NCI-H146 (cell line): ENCODE results near the gene DDC.

ENCODE experiments used
- DNase-seq: peaks from one replicate; lab custom pipeline; 2025; lab: John Stamatoyannopoulos, UW

DDC gene, protein sequence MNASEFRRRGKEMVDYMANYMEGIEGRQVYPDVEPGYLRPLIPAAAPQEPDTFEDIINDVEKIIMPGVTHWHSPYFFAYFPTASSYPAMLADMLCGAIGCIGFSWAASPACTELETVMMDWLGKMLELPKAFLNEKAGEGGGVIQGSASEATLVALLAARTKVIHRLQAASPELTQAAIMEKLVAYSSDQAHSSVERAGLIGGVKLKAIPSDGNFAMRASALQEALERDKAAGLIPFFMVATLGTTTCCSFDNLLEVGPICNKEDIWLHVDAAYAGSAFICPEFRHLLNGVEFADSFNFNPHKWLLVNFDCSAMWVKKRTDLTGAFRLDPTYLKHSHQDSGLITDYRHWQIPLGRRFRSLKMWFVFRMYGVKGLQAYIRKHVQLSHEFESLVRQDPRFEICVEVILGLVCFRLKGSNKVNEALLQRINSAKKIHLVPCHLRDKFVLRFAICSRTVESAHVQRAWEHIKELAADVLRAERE

DNA sequence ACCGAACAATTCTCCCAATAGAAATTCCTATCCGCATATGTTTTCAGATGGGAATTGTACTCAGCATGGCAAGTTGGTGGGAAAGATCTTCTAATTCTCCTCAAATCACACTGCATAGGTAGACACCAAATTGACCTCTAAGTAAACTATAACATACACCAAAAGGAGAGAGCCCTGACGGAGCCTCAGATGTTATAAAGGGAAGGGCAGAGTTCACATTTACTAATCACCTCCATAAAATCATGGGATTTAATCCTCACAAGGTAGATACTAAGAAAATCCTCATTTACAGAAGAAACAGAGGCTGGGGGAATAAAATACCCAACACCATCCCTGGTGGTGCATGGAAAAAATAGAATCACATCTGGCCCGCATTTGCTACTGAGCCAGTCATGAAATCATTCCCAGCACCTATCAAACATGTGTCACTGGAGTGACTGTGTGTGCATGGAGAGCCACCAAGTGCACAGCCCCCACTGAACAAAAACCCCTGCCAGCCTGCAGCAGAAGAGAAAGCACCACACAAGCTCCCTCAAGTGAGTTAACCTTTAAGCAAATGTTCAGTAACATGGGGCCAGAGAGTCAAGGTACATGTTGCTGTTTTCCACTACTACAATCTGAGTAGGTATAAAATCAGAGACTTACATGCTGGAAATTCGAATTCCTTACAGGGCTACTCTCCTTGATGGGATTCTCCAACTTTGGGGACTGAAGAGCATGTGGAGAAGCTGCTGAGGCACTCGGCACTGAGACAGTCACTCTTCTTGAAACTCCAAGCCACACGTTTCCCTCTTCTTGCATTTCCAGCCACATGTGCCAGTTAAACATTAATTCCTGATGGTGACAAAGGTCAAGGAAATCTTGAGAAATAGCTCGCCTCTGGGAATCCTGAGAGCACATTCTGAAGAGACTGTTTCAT lies at the start of gene DDC:
Gene DDC, minus strand, starts transcription at position 766 of the 919 bp plus-strand sequence. CDS start 21,320 bp downstream, outside the sequence.
- DNase-seq = no peak

DNA sequence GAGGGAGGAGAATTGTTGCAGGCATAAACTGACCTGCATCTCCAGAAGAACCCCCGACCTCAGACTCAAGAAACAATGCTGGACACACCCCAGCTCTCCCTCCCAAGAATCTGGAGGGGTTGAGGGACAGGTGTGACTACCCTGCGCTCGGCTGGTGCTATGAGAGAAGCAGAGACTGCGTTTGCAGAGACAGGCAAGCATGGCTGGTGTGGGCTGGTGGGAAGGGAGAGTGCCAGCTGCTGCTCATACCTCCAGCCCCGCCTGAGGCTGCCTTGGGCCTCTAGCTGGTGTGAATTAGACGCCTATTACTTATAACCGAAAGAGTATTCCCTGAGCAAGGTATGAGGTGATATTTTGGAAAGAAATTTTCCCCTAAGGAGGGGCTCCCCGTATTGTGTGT lies 48.3 kb upstream of the DDC start:
- DNase-seq = no peak

DNA sequence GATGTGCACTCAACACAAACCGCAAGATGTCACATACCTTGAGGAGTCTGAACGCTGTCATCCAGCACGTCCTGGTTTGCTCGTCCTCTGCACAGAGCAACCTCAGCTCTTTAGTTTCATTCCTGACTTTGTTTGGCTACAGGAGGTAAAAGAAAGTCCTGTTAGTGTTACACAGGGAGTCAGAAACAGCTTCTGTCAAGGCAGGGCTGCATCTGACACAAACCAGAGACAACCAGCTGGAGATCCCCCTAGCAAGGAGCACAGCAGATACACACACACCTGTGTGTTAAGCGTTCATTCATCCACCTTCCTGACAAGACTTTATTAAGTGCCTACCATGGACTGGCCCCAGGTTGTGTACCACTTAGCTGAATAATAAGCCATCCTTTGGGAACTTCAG lies 47.5 kb upstream of the DDC start:
- DNase-seq = no peak

DNA sequence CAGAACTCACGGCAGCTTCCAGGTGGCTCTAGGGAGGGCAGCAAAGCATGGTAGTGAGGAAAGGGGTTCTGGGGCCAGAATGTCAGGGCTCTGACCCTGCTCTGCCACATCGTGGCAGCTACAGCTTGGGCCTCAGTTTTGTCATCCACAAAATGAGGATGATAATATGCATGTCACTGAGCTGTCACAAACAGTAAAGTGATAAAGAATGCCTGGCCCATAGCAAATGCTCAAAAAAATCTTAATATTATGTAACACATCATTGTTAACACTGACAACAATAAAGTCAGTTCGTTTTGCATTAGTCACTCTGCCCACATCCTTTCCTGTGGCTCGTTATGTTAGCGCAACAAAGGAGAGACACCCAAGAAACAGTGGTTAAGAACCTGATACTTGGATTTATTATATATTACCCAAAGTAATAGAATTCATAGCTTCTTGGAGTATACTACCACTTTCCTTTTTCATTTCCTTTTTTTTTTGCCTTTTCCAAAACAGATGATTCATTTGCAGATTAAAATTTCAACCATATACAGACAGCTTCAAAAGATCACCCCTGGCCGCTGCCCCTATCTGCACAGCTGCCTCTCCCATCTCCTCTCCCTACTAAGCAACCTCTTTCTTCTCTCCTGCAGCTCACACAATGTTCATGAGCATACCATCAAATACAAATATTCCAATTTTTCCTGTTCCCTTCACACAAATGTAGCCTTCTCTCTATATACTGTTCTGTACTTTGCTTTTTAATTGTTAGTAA lies 45.5 kb upstream of the DDC start:
- no peak for DNase-seq

DNA sequence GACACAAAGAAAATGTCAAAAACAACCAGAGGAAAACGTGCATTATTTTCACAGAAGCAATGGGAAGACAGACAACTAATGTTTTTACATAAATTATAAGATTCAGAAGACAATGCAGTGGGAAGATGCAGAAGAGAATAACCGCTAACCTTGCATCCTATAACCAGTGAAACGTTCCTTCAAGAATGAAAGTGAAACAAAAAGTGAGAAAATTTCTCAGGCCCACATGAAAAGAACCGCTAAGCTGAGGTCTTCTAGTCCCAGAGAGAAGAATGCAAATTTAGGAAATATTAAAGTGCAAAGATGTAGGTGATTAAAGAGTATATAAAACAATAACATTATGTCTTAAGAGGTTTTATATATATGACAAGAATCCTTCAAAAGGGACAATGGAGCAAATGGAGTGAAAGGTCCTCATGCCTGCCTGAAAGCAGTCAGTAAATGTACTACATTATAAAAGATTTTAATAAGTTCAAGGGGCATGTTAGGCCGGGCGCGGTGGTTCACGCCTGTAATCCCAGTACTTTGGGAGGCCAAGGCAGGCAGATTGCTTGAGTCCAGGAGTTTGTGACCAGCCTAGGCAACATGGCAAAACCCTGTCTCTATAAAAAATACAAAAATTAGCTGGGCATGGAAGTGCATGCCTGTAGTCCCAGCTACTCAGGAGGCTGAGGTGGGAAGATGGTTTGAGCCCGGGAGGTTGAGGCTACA lies 43.1 kb upstream of the DDC start:
- no peak for DNase-seq

DNA sequence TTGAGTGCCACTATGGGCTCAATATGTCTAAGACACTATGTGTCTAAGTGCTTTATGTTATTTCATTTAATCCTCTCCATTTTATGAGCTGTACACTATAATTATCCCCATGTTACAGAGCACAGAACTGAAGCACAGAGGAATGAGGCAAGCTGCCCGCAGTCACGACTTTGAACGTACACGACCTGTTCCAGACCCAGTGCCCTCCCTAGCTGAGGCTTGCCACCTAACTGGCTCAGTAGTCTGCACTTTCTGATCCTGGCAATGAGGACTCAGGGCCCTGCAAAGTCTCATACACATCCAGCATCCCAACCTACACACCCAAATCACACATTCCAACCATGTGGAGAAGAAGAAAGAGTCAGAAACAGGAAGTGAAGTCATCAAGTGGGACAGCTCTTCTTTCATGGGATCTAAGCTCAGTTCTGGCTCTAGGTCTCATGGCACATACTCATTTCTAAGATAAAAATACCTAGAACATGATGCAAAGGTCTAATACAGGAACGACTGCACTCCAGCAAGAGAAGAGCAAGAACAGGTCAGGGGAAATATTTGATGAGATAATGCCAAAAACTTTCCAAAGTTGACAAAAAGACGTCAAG lies 42.4 kb upstream of the DDC start:
- no peak for DNase-seq

DNA sequence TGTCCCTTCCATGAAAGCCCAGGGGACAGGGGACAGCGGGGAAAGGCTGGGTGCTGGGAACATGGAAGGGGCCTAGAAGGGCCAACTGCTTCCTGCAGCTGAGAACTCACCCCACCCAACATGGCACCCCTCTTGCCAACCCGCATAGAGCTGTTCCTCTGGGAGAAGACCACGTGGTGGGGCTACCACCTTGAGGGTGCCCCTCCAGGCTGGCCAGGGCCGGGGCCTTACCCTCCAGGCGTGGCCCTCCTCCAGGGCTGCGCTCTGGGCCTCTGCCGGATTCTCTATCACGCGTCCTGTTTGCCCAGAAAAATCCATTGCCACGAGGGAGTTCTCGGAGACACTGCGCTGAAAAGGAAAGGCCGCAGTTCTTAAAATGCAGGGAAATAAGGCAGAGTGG lies 39.9 kb upstream of the DDC start:
- no peak for DNase-seq

DNA sequence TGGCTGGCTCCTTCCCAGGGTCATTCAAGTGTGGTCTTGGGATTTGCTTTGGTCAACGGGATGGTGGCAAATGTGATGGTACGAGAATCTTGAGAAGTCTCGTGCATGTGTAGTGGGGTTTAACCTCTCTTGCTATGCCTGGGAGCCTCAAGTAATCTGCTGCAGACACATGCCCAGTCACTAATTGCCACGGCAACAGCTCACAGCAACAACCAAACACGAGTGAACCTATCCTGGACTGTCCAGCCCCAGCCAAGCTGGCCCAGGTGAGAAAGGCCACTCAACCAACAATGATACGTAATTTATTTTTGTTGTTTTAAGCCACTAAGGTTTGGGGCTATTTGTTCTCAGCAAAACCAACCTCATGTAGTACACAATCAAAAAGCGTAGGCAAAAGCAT lies 38.1 kb upstream of the DDC start:
- no peak for DNase-seq

DNA sequence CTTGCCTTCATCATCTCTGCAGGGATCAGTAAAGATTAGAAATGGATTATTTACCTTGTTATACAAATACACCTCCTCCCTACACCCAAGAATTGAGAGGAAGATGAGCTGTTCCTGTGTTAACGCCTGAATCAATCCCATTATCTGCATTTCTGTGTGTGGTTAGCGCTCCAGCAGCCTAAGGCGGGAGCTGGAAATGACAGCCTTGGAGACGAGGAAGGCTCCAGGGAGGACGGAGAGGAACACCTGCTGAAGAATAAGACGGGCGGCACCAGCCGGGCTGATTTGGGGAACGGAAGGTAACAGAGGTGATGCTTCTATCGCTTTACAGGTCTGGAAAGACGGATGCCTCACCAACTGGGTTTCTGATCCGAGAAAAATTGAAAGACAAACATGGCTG lies 34.2 kb upstream of the DDC start:
- peak; percentile 95 for DNase-seq

DNA sequence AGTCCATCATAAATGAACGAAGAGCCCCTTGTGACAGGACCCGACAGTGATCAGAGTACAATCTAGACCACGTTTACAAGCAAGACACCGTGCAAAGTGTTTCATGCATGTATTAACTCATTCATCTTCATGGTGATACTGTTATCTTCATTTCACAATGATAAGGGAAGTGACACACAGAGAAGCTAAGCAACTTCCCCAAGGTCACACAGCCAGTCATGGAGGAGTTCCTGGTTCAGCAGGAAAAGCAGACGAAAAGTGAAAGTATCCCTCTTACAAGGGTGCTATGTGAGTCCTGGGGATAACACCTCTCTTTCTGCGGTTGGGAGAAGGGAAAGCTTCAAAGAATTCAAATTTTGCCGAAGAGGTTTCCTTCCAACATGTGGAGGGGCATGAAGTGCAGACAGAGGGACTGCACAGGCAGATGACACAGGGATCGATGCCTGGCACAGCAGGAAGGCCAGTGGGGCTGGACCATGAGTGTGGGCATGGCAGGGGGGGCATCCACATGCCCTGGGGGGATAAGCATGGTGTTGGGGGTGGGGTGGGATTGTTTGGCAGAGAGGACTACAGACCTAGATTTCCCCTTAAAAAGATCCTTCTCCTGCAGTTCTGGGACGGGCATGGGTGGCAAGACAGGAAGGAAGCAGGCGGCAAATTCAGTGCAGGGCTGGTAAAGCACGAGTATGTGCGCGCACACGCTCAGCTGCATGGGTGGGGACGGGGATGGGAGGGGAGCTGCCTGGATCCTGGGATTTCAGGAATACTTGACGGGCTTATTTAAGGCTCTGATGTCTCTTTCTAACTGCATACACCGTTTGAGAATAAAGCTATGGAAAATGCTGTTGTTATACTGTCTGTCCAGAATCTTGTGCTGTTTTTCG lies 33.5 kb upstream of the DDC start:
- peak; percentile 94 for DNase-seq

DNA sequence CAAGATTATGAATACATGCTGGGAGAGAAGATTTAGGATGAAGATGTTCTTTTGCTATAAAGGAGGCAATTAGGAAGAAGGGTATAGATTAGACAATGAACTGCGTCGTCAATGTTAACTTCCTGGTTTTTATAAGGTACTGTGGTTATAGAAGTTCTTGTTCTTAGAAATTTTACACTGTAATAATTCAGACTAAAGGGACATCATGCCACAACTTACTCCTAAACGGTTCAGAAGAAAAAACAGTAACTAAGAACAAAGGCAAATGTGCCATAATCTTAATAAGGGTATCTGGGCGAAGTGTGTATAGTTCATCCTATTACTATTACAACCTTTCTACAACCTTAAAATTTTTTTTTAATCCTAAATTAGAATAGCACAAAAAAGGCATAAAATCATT lies 31.3 kb upstream of the DDC start:
- DNase-seq = no peak

DNA sequence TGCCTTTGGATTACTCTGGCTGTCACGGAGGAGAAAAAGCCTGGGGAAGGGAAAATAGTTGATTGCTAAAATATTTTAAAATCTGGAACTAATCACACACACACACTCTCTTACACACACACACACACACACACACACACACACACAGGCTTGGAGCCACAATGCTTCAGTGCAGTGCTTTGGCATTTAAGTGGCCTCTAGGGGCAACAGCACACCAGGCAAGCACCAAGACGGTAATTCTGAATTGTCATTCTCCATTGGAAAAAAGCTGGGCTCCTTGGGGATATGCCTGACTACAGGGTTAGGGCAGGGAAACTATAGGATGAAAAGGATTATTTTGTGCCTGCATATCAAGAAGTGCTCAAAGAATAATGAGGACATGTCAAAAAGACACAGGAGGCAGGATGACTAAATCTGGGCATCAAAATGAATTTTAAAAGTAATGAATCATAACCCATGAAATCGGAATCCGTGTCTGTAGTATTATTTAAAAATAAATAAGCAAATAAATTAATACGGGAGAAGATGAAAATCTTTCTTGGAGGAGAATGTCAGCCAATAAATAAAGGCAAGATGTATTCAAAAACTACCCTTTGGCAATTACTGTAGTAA lies 30.4 kb upstream of the DDC start:
- DNase-seq = peak; percentile 68

DNA sequence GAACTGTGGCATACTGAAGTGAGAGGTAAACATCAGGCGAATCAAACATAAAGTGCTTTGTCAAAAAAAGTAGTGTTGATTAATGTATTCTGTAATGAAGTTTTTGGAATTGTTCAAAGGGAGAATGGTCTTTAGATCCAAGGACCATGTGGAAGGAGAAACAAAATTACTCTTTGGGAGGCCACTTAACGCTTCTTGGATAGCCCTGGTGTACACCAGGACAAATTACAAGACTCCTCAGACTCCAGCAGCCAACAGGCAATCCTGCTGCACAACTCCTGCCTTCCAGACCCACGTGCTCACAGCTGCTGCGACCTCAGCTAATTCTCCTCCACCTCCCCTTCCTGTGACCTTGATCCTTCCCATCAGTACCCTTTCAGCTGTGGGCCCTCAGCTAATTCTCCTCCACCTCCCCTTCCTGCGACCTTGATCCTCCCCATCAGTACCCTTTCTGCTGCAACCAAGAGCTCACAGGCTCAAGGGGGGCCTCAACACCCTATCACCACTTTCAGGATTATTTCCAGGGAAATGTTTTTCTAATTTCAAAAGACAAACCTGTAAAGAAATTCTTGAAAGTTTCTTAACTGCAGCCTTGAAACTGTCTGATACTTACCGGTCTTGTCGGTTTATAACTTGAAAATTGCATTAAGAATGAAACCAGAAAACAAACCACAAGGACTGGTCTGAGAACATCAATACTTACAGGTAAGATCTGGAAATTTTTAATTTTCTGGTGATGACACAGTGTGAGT lies 29.7 kb upstream of the DDC start:
- no peak for DNase-seq

DNA sequence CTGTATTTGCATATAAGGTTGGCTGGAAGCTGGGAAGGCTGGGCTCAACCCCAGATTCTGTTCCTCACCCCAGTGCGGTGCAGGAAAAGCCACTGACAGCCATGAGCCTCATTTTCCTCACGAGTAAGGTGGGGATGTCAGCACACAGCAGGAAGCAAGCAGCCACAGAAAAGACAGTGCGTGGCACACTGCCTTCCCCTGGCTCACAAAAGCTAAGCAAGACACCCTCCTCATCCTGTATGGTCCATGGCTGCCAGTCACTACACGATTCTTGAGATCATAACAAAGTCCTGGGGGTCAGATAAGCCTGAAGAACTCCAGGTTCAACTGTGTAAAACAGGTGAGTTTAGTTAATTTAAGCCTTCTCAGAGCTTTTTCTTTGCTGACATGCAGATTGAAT lies 28.9 kb upstream of the DDC start:
- no peak for DNase-seq

DNA sequence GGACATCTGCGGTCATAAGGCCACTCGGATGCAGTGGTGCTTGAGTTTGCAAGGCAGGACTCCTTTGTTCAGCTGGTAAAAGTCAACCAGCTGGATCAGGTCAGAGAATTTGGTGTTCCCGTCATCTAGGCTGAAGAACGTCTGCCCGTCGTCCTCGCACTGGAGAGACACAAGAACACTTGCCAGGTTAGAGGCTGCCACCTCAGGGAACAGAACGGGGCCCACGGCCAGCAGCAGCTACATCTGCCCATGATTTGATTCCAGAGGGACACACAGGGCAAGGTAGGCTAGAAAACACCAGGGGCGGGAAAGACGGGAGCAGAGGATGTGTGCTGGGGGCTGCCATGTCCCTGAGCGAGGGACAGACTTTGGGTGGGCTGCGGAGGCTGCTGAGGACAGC lies 27.7 kb upstream of the DDC start:
- DNase-seq = no peak

DNA sequence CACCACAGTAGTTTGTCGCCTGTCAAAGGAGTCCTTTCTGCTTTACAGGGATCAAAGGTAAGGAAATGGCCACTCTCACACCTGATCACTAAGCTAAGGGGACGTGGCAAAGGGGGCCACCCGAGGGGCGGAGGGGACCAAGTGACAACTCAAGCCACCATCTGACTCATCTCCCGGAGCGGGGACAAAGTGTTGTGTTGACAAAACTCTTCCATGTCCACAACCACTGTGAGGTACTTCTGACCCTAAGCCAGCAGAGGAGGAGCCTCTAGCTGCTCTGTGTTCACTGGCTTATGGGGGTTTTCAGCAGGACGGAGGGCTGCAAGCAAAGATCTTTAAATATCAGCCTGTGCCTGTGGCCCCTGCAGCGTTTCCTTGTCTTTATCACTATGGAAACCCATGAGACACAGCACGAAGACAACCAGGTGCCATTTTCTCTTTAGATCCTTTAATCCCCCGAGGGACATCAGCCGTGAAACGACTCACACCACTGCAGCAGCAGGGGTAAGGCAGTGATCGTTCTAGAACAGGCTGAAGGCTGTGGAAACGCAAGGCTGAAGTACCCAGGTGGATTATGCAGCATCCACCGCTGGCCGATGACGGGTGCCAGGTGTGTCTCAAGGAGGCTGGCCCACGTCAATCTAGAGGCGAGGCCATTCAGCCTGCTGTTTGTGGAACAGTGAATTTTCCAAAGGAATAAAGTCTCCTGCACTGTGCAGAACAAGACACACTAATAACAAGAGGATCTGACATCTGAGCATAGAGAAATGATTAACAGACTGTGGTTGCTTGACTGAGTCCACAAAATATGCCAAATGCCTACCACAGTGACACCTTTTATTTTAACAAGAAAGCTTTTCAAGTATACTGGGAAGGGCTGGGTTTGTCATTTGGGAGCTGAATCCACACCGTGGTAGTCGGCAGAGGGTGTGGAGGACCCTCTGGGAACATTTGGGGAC lies 26.6 kb upstream of the DDC start:
- DNase-seq = peak; percentile 87

DNA sequence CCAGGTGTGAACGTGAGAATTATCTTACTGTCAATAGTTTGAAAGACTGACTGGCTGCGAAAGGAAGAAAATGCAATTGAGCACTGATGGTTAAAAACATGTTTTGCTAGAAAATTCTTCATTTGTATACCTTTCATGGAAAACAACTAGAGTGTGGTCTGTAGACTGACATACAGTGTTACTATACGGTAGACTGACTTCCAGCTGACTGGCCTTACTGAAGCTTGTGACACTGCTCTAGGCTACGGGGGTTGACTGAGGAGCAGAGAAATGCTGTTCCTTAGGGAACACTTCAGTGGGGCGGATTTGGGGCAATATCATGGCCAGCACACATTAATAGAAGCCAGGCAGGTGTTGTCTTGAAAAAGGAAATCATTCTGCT lies 25.9 kb upstream of the DDC start:
- no peak for DNase-seq

DNA sequence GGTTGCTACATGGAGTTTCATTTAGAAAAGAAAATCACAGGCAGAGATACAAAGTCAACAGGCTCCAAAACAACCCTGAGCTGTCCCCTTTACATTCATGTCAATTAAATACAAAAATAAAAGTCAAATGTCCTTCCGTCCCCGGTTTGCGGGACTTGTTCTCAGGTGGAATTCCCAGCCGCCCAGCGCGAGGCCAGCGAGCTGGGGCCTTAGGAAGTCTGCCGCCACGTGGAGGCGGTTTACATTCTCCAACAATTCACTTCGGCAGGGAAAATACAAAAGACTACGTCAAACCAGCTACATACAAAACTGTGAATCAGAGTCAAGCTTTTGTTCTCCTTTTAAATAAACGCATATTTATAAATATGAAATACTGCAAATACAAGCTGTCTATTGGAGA lies 25.3 kb upstream of the DDC start:
- no peak for DNase-seq
